ENCODE data around the gene RAC3. TPM values are rescaled to one million over a fixed set of nuclear protein-coding genes. Genes with fewer than 3 reads are reported as not detected.

Gene RAC3
- total and polyA plus RNA-seq, 2 of the 8 experiments (the other 6 are each of a cell fraction or from before 2014, with no cell fraction given) = 177 to 299 TPM

GRCh38 chr17:82007228-82007494 lies 24.3 kb upstream of the RAC3 start:
- H4K20me1 ChIP-seq (replicated peaks in 1 of 2; ENCODE audit: control insufficient read depth in 1 of 2, insufficient read depth in 2 of 2, low read length in 2 of 2) = peaks cover 3 to 4% of the 10 kb centered on the region in 2 experiments
- H3K23ac ChIP-seq (ENCODE audit: insufficient read length) = no peak overlapping the region
- no peak overlapping the region for H2BK15ac ChIP-seq (ENCODE audit: low read length)
- H3K4ac ChIP-seq (replicated peaks; ENCODE audit: insufficient read length, low read depth, low read length) = no peak overlapping the region
- H4K5ac ChIP-seq (ENCODE audit: insufficient read length, low read depth, low read length) = no peak overlapping the region
- no peak overlapping the region for H2BK20ac ChIP-seq (ENCODE audit: low read length)
- no peaks in the 10 kb centered on the region; a peak in 2 of 8 replicates for H3K36me3 ChIP-seq (ENCODE audit: control insufficient read depth in 2 of 4, insufficient read depth in 4 of 4, low read length in 3 of 4)
- no peak overlapping the region for H3K4me2 ChIP-seq (ENCODE audit: insufficient read depth in 1 of 2, low read depth in 2 of 2, low read length in 2 of 2)
- no peak overlapping the region for H3K14ac ChIP-seq (ENCODE audit: insufficient read length)
- 82% methylated on average over 6 of the region's 6 CpGs; no CpG with 5 or more reads in 1 of the 2 experiments for WGBS, 2 experiments (ENCODE audit: extremely low coverage in 1 of 2, insufficient coverage in 1 of 2, insufficient read length in 1 of 2, insufficient replicate concordance in 2 of 2, low coverage in 1 of 2, low lambda C conversion rate in 2 of 2, missing lambda C conversion rate in 1 of 2)
- ChIA-PET POLR2A (ENCODE audit: partially characterized antibody) (interaction anchor here (1.2 kb wide), 1 partner anchor 48 kb away, joined by 3 read pairs; no protein-coding TSS in a partner anchor), CTCF (ENCODE audit: partially characterized antibody) (interaction anchor here (0.7 kb wide), 1 partner anchor 47 kb away, joined by 3 read pairs; no protein-coding TSS in a partner anchor)
- no peak overlapping the region for H3K18ac ChIP-seq (ENCODE audit: extremely low read depth, low read length)
- TF ChIP-seq KDM4A (IDR thresholded peaks at IDR 0.05; ENCODE audit: low read depth, low read length, severe bottlenecking) (no peak), KDM5A (IDR thresholded peaks at IDR 0.05; ENCODE audit: low read length) (no peak)
- H3K79me1 ChIP-seq (ENCODE audit: low read depth, low read length) = peaks cover 3% of the 10 kb centered on the region
- H2AFZ ChIP-seq (ENCODE audit: low read length) = no peak overlapping the region
- H4K8ac ChIP-seq (ENCODE audit: extremely low read depth, insufficient read depth, low read length) = no peak overlapping the region
- no peak overlapping the region for H3K27ac ChIP-seq (ENCODE audit: low read depth, low read length)
- no peak overlapping the region for H3K9ac ChIP-seq (replicated peaks in 1 of 4; ENCODE audit: extremely low read depth in 1 of 4, low read depth in 3 of 4, low read length in 3 of 4)
- DNase-seq (ENCODE audit: low read depth in 1 of 2, low spot score in 2 of 2) = no peak
- no peak overlapping the region for H2BK12ac ChIP-seq (ENCODE audit: low read depth, low read length)
- no peak overlapping the region for H2BK5ac ChIP-seq (ENCODE audit: low read depth, low read length)
- no peaks in the 10 kb centered on the region for H3K79me2 ChIP-seq (ENCODE audit: control insufficient read depth in 1 of 2, insufficient read depth in 2 of 2, low read length in 2 of 2)
- no peaks in the 10 kb centered on the region for H3K27me3 ChIP-seq (replicated peaks in 1 of 4; ENCODE audit: control insufficient read depth in 3 of 4, extremely low read depth in 1 of 4, insufficient read depth in 3 of 4, low read length in 3 of 4)
- H3K4me1 ChIP-seq (replicated peaks in 1 of 4; ENCODE audit: control insufficient read depth in 3 of 4, insufficient read depth in 4 of 4, low read length in 3 of 4) = peaks cover 0 to 1% (median 0%) of the 10 kb centered on the region in 4 experiments; a peak in 1 of 7 replicates
- no peaks in the 10 kb centered on the region for H3K9me3 ChIP-seq (ENCODE audit: insufficient read depth in 2 of 2, low read depth in 1 of 2, low read length in 1 of 2)
- no peak for FAIRE-seq
- no peak overlapping the region for H3K56ac ChIP-seq (replicated peaks; ENCODE audit: insufficient read length, low read depth, low read length)
- 0 out of 2 replicates have a peak, but pooled peaks cover 1% of the 10 kb centered on the region for H3K23me2 ChIP-seq (ENCODE audit: low read depth, low read length)
- no peak overlapping the region for H3K4me3 ChIP-seq (ENCODE audit: extremely low read depth in 1 of 4, insufficient read depth in 2 of 4, low read depth in 3 of 4, low read length in 4 of 4)
- H4K91ac ChIP-seq (replicated peaks; ENCODE audit: insufficient read length, low read length) = no peak overlapping the region
- H2AK5ac ChIP-seq (ENCODE audit: low read depth, low read length) = no peak overlapping the region
- H2BK120ac ChIP-seq (replicated peaks; ENCODE audit: low read depth, low read length) = no peak overlapping the region

Measured in H1 (cell line).